Activated CD4-positive, alpha-beta T cell treated with anti-CD3 and anti-CD28 coated beads for 36 hours (primary cell): ENCODE results near the gene TUBE1. TPM values are rescaled to one million over a fixed set of nuclear protein-coding genes. Genes with fewer than 3 reads are reported as not detected.

Experiments used
- ATAC-seq: fragments of 200-7000 bp; cut with Tn5 transposase; one replicate; pipeline ENCODE4 v1.10.0; 2021; ENCODE audit warnings: mild to moderate bottlenecking, moderate library complexity
- CTCF ChIA-PET: fragments of 350-600 bp; sonication (Branson Sonifier 250); formaldehyde crosslinking; loops from one replicate; lab custom pipeline; 2021; ENCODE audit warnings: antibody characterized with exemption; lab: Charles Lee
- POLR2A ChIA-PET: fragments of 350-600 bp; sonication (Branson Sonifier 250); formaldehyde crosslinking; loops from one replicate; lab custom pipeline; 2021; ENCODE audit warnings: antibody characterized with exemption, inconsistent platforms; lab: Charles Lee
- DNase-seq: peaks from one replicate; pipeline ENCODE4 v3.0.0-alpha.2; 2020
- H3K27ac Mint-ChIP-seq: one replicate; pipeline ENCODE4 v1.8.0; 2021; ENCODE audit warnings: mixed read lengths
- H3K27me3 Mint-ChIP-seq: one replicate; pipeline ENCODE4 v1.8.0; 2021; ENCODE audit warnings: mixed read lengths
- H3K36me3 Mint-ChIP-seq: one replicate; pipeline ENCODE4 v1.8.0; 2021; ENCODE audit warnings: low read depth, mixed read lengths
- H3K4me1 Mint-ChIP-seq: one replicate; pipeline ENCODE4 v1.8.0; 2021; ENCODE audit warnings: mixed read lengths
- H3K4me3 Mint-ChIP-seq: one replicate; pipeline ENCODE4 v1.8.0; 2021; ENCODE audit warnings: mild to moderate bottlenecking, moderate library complexity, mixed read lengths
- H3K9me3 Mint-ChIP-seq: one replicate; pipeline ENCODE4 v1.8.0; 2021; ENCODE audit warnings: low read depth, mixed read lengths
- intact Hi-C, 2 experiments: fragments of 100-400 bp; cut with DNase I in 1 of 2; cut with micrococcal nuclease in 1 of 2; formaldehyde crosslinking; loops; one replicate each; pipeline versions ENCODE4 v1.14.2 to v1.15.1; 2022 to 2024; cut with DNase I, micrococcal nuclease
- total RNA-seq, 2 experiments: library from RNA; stranded (reverse); gene quantifications; one replicate each; pipeline ENCODE4 v1.2.3, GENCODE V29; 2021

Gene TUBE1
- total RNA-seq, 2 experiments from 2014 or later = 41.8 to 44.4 TPM

- peak; percentile 64 for DNase-seq
- Mint-ChIP-seq H3K27me3 (no peaks in the 10 kb centered on the region), H3K4me1 (peaks cover 82% of the 10 kb centered on the region), H3K36me3 (no peaks in the 10 kb centered on the region), H3K27ac (peak overlapping the region; percentile 83), H3K9me3 (no peaks in the 10 kb centered on the region), H3K4me3 (no peak overlapping the region)
- intact Hi-C loops = loop anchor here in 1 of 2 experiments (10.0 kb wide), 1 partner anchor 881 kb away; no protein-coding TSS in a partner anchor
- ATAC-seq = peak; percentile 66
- ChIA-PET CTCF (interaction anchor here (0.8 to 2.0 kb wide), 9 partner anchors 10 to 377 kb away, joined by 3 to 13 read pairs (median 3); no protein-coding TSS in a partner anchor), POLR2A (interaction anchor here (0.6 to 1.2 kb wide), 3 partner anchors 162 to 313 kb away, joined by 3 read pairs; no protein-coding TSS in a partner anchor)
Measured at GRCh38 chr6:112036088-112036637, 51.1 kb downstream of the TUBE1 start.

- H3K27ac Mint-ChIP-seq = peak overlapping the region; percentile 73
- H3K4me3 Mint-ChIP-seq = no peak overlapping the region
- H3K27me3 Mint-ChIP-seq = no peaks in the 10 kb centered on the region
- no peaks in the 10 kb centered on the region for H3K9me3 Mint-ChIP-seq
- ATAC-seq (no peak), DNase-seq (no peak)
- H3K4me1 Mint-ChIP-seq = peaks cover 87% of the 10 kb centered on the region
- intact Hi-C loops = loop anchor here in 1 of 2 experiments (10.0 kb wide), 1 partner anchor 880 kb away; no protein-coding TSS in a partner anchor
- peaks cover 2% of the 10 kb centered on the region for H3K36me3 Mint-ChIP-seq
- CTCF ChIA-PET = interaction anchor here (0.6 to 1.5 kb wide), 5 partner anchors 8 to 509 kb away, joined by 3 read pairs; no protein-coding TSS in a partner anchor
- POLR2A ChIA-PET = no interaction called here
Measured at GRCh38 chr6:112034616-112034995, 52.7 kb downstream of the TUBE1 start.

GRCh38 chr6:112033791-112034615, 53.3 kb downstream of the TUBE1 start:
- Mint-ChIP-seq H3K36me3 (peaks cover 2% of the 10 kb centered on the region), H3K4me3 (no peak overlapping the region), H3K27ac (peak overlapping the region; percentile 73), H3K4me1 (peaks cover 87% of the 10 kb centered on the region), H3K27me3 (no peaks in the 10 kb centered on the region), H3K9me3 (no peaks in the 10 kb centered on the region)
- ATAC-seq (peak; percentile 45), DNase-seq (peak; percentile 37)
- POLR2A ChIA-PET = interaction anchor here (0.8 kb wide), 1 partner anchor 17 kb away, joined by 3 read pairs; no protein-coding TSS in a partner anchor
- intact Hi-C loops = loop anchor here in 1 of 2 experiments (10.0 kb wide), 1 partner anchor 879 kb away; no protein-coding TSS in a partner anchor
- CTCF ChIA-PET = interaction anchor here (0.6 to 1.3 kb wide), 6 partner anchors 9 to 775 kb away, joined by 3 to 8 read pairs (median 3); a partner anchor contains a TSS

- Mint-ChIP-seq H3K27me3 (no peaks in the 10 kb centered on the region), H3K36me3 (peaks cover 5% of the 10 kb centered on the region), H3K4me3 (no peak overlapping the region), H3K27ac (no peak overlapping the region), H3K9me3 (no peaks in the 10 kb centered on the region), H3K4me1 (peaks cover 89% of the 10 kb centered on the region)
- intact Hi-C loops = loop anchor here in 1 of 2 experiments (10.0 kb wide), 1 partner anchor 878 kb away; no protein-coding TSS in a partner anchor
- ATAC-seq (no peak), DNase-seq (no peak)
- POLR2A ChIA-PET = no interaction called here
- CTCF ChIA-PET = interaction anchor here (0.7 to 0.9 kb wide), 3 partner anchors 8 to 548 kb away, joined by 3 read pairs; no protein-coding TSS in a partner anchor
Measured at GRCh38 chr6:112032728-112033127, 54.6 kb downstream of the TUBE1 start.

GRCh38 chr6:112031960-112032359, 55.3 kb downstream of the TUBE1 start:
- H3K36me3 Mint-ChIP-seq = peaks cover 10% of the 10 kb centered on the region
- CTCF ChIA-PET = interaction anchor here (0.8 to 2.5 kb wide), 3 partner anchors 9 to 547 kb away, joined by 3 to 10 read pairs (median 3); no protein-coding TSS in a partner anchor
- no peaks in the 10 kb centered on the region for H3K9me3 Mint-ChIP-seq
- intact Hi-C loops = loop anchor here in 1 of 2 experiments (10.0 kb wide), 1 partner anchor 877 kb away; no protein-coding TSS in a partner anchor
- H3K27me3 Mint-ChIP-seq = no peaks in the 10 kb centered on the region
- H3K4me3 Mint-ChIP-seq = no peak overlapping the region
- H3K27ac Mint-ChIP-seq = no peak overlapping the region
- peaks cover 90% of the 10 kb centered on the region for H3K4me1 Mint-ChIP-seq
- POLR2A ChIA-PET = no interaction called here
- no peak for DNase-seq
- no peak for ATAC-seq

- CTCF ChIA-PET = interaction anchor here (0.6 to 2.5 kb wide), 3 partner anchors 11 to 411 kb away, joined by 3 to 10 read pairs (median 4); no protein-coding TSS in a partner anchor
- DNase-seq (no peak), ATAC-seq (no peak)
- H3K36me3 Mint-ChIP-seq = peaks cover 19% of the 10 kb centered on the region
- H3K27me3 Mint-ChIP-seq = no peaks in the 10 kb centered on the region
- peak overlapping the region; percentile 55 for H3K27ac Mint-ChIP-seq
- intact Hi-C loops = loop anchor here in 1 of 2 experiments (10.0 kb wide), 1 partner anchor 876 kb away; no protein-coding TSS in a partner anchor
- no peak overlapping the region for H3K4me3 Mint-ChIP-seq
- POLR2A ChIA-PET = no interaction called here
- H3K9me3 Mint-ChIP-seq = no peaks in the 10 kb centered on the region
- H3K4me1 Mint-ChIP-seq = peaks cover 90% of the 10 kb centered on the region
Measured at GRCh38 chr6:112030961-112031660, 56.2 kb downstream of the TUBE1 start.

GRCh38 chr6:112030206-112030960, 56.9 kb downstream of the TUBE1 start:
- POLR2A ChIA-PET = no interaction called here
- no peak for DNase-seq
- ATAC-seq = no peak
- H3K4me3 Mint-ChIP-seq = no peak overlapping the region
- CTCF ChIA-PET = interaction anchor here (0.7 to 2.5 kb wide), 3 partner anchors 12 to 367 kb away, joined by 4 to 10 read pairs (median 6); no protein-coding TSS in a partner anchor
- no peaks in the 10 kb centered on the region for H3K27me3 Mint-ChIP-seq
- intact Hi-C loops = loop anchor here in 1 of 2 experiments (10.0 kb wide), 1 partner anchor 876 kb away; no protein-coding TSS in a partner anchor
- H3K9me3 Mint-ChIP-seq = no peaks in the 10 kb centered on the region
- peak overlapping the region; percentile 59 for H3K27ac Mint-ChIP-seq
- peaks cover 22% of the 10 kb centered on the region for H3K36me3 Mint-ChIP-seq
- peaks cover 82% of the 10 kb centered on the region for H3K4me1 Mint-ChIP-seq

- POLR2A ChIA-PET = no interaction called here
- peak; percentile 20 for ATAC-seq
- H3K36me3 Mint-ChIP-seq = peaks cover 25% of the 10 kb centered on the region
Measured at GRCh38 chr6:112029045-112029822, 58.0 kb downstream of the TUBE1 start.

GRCh38 chr6:112027942-112028674, 59.2 kb downstream of the TUBE1 start:
- peaks cover 11% of the 10 kb centered on the region for H3K9me3 Mint-ChIP-seq
- H3K4me1 Mint-ChIP-seq = peaks cover 66% of the 10 kb centered on the region
- POLR2A ChIA-PET = interaction anchor here (0.7 kb wide), 1 partner anchor 12 kb away, joined by 4 read pairs; no protein-coding TSS in a partner anchor
- CTCF ChIA-PET = interaction anchor here (0.6 to 4.2 kb wide), 19 partner anchors 8 to 930 kb away, joined by 3 to 65 read pairs (median 4); no protein-coding TSS in a partner anchor
- H3K4me3 Mint-ChIP-seq = peak overlapping the region; percentile 46
- ATAC-seq (peak; percentile 94), DNase-seq (peak; percentile 53)
- peak overlapping the region; percentile 87 for H3K27ac Mint-ChIP-seq
- H3K36me3 Mint-ChIP-seq = peaks cover 32% of the 10 kb centered on the region
- intact Hi-C loops = loop anchor here in 1 of 2 experiments (2.0 kb wide), 1 partner anchor 55 kb away; no protein-coding TSS in a partner anchor
- no peaks in the 10 kb centered on the region for H3K27me3 Mint-ChIP-seq

More at GRCh38 chr6:112029045-112029822, 58.0 kb downstream of the TUBE1 start:
- peak; percentile 90 for DNase-seq
- CTCF ChIA-PET = interaction anchor here (0.6 to 4.2 kb wide), 13 partner anchors 9 to 931 kb away, joined by 3 to 65 read pairs (median 5); no protein-coding TSS in a partner anchor
- Mint-ChIP-seq H3K27me3 (no peaks in the 10 kb centered on the region), H3K4me1 (peaks cover 76% of the 10 kb centered on the region), H3K4me3 (no peak overlapping the region), H3K27ac (peak overlapping the region; percentile 87), H3K9me3 (peaks cover 4% of the 10 kb centered on the region)
- intact Hi-C loops = loop anchor here (1.0 to 2.0 kb wide), 3 partner anchors 14 to 319 kb away; no protein-coding TSS in a partner anchor
